NCI-H2081 (cell line): ENCODE measurements around the gene INSRR.

Experiments
- DNase-seq, 2 experiments: peaks; one replicate each; lab custom pipeline; 2025; lab: John Stamatoyannopoulos, UW

INSRR gene

GRCh38 chr1:156874572-156875340, 15.8 kb upstream of the INSRR start:
- no peak for DNase-seq

DNA sequence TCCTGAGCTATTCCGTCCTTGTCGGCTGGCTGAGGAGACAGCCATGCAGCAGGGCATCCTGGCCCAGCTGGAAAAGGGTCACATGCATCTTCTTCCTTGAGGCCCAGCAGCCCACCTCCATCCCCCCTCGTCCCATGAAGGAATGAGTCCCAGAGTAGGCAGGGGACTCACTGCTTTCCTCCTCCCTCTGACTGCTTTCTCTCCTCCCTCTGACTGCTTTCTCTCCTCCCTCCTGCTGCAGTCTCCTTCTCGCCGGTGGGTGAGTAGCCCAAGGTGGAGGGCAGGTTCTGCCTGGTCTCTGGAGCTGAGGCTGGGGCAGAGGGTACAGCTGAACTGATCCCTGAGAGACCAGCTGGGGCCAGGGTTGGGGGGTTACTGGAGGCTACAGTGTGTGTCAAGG, 15.2 kb upstream of the INSRR start:
- no peak for DNase-seq

DNA sequence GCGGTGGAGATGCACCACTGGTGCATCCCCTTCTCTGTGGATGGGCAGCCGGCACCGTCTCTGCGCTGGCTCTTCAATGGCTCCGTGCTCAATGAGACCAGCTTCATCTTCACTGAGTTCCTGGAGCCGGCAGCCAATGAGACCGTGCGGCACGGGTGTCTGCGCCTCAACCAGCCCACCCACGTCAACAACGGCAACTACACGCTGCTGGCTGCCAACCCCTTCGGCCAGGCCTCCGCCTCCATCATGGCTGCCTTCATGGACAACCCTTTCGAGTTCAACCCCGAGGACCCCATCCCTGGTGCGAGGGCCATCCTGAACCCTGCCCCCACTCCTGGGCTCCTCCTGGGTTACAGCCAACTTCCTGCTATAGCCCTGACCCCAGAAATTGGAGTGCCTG, 14.7 kb upstream of the INSRR start:
- no peak for DNase-seq

GRCh38 chr1:156869455-156869854, 10.5 kb upstream of the INSRR start:
- DNase-seq, result no peak

GRCh38 chr1:156868341-156868740, 9.4 kb upstream of the INSRR start:
- no peak for DNase-seq

- no peak for DNase-seq
These were observed 7.5 kb upstream of the INSRR start for GRCh38 chr1:156866249-156866909.

- no peak for DNase-seq
These were observed 6.9 kb upstream of the INSRR start for GRCh38 chr1:156865865-156866248.

DNA sequence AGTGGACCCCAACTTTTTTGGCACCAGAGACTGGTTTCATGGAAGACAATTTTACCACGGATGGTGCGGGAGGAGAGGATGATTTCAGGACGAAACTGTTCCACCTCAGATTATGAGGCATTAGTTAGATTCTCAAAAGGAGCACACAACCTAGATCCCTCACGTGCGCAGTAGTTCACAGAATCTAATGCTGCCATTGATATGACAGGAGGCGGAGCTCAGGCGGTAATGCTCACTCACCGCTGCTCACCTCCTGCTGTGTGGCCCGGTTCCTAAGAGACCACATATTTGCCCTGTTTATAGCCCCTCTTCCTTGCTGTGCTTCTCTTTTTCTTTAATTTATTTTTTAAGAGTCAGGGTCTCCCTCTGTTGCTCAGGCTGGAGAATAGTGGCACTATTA, 6.3 kb upstream of the INSRR start:
- DNase-seq, result no peak

DNA sequence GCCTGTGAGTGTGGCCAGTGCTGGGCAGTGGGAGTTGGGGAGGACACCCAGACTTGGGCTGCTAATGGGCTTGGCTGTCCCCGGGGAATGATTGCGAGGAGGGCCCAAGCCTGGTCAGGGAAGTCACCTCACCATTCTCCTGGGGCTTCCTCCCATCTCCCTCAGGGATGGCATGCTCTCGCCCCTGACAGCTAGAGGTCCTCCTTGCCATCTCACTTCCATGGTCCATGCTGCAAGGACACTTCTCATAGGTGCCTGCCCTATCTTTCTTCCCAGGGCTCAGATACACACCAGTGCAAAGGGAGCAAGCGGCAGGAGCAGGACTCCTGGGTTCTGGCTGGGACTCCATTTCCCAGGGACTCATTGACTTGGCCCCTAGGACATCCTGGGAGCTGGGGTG, 5.9 kb upstream of the INSRR start:
- no peak for DNase-seq

GRCh38 chr1:156863631-156864030, 4.7 kb upstream of the INSRR start:
- DNase-seq, result no peak

- no peak for DNase-seq
These were observed 4.2 kb upstream of the INSRR start for GRCh38 chr1:156862997-156863599.

DNA sequence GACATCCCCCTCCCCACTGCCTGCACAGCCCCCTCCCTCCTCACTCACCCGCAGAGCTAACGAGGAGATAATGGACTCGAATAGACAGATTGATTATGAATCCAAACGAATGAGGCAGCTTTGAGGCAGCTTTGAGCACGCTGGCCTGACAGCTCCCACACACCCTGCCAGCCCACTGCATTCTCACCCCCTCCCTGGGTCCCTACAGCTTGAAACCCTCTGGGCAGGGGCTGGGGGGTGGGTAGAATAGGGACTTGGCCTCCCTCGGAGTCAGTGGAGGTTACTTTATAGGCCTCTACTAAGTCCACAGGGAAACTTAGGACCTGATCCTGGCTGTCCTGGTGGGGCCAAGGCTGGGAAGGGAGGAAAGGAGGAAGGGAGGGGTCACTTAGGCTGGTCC, 3.7 kb upstream of the INSRR start:
- no peak for DNase-seq

DNA sequence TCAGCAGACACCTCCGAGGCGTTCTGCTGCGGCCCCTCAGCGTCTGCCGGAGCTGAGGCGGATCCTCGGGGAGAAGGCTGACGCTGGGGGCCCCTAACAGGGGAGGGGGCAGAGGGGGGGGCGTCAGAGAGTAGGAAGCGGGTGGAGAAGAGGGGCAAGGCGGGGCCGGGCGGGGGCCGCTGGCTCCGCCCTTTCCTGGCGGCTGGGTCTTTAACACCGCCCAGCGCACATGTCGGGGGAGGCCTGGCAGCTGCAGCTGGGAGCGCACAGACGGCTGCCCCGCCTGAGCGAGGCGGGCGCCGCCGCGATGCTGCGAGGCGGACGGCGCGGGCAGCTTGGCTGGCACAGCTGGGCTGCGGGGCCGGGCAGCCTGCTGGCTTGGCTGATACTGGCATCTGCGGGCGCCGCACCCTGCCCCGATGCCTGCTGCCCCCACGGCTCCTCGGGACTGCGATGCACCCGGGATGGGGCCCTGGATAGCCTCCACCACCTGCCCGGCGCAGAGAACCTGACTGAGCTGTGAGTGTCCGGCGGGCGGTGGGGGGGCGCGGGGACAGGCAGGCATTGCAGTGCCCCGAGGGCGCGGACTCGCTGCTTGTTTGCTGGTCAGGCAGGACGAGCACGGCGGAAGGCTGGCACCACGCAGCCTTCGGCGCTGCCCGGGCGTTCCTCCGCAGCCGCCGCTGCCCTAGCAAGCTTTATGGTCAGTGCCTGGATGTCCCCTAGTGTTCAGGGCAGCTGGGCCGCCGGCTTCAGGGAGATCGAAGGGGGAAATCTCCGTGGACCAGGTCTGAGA, 1.9 kb upstream of the INSRR start, which contains the start of gene NTRK1:
Gene NTRK1, plus strand, starts transcription at position 238 of the 796 bp plus-strand sequence. Its CDS starts 70 bp downstream, at position 308.
- DNase-seq, result peak; percentile 69 to 82

GRCh38 chr1:156860113-156860627, 1.3 kb upstream of the INSRR start:
- peak; percentile 42 to 44 for DNase-seq

- DNase-seq, result no peak
These were observed 701 bp upstream of the INSRR start for GRCh38 chr1:156859523-156860112.

GRCh38 chr1:156858555-156858956, 361 bp downstream of the INSRR start:
- no peak for DNase-seq

GRCh38 chr1:156857532-156857931, 1.4 kb downstream of the INSRR start:
- DNase-seq, result no peak

DNA sequence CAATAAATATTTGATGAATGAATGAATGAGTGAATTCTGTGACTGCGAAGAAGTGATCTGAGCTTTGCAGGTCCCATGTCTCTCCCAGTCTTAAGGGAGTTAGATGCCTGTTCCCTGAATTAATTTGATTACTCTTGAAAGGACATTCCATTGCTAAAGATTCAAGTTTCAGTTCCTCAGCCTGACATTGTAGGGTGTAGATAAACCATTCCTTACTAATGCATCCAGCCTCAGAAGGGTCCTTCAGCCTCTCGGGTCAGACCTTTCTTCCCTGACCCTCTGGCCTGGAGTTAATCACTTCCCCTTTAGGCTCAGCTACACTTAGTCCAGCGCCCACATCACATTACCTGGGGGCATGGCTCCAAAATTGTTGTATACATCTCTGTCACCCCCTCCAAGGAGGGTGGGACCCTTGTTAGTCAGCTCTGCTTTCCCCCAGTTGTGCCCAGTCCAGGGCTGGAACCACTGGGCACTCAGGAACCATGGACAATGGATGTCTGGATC, 2.6 kb downstream of the INSRR start:
- DNase-seq, result no peak

- no peak for DNase-seq
These were observed 4.3 kb downstream of the INSRR start for GRCh38 chr1:156854634-156855033.

- DNase-seq, result no peak
These were observed 5.2 kb downstream of the INSRR start for GRCh38 chr1:156853761-156854160.

- peak; percentile 91 to 97 for DNase-seq
These were observed 6.5 kb downstream of the INSRR start for GRCh38 chr1:156852418-156852874.
